COR-L47 (cell line): ENCODE data around the gene PPDPF.

Experiments used
- DNase-seq: peaks from one replicate; lab custom pipeline; 2025; lab: John Stamatoyannopoulos, UW

The PPDPF gene

GRCh38 chr20:63522091-63522868 is 1.7 kb downstream of the PPDPF start:
- no peak for DNase-seq

GRCh38 chr20:63522981-63523611 is 2.5 kb downstream of the PPDPF start:
- no peak for DNase-seq

- DNase-seq = no peak
Measured at GRCh38 chr20:63525185-63525584, 4.6 kb downstream of the PPDPF start.

GRCh38 chr20:63525971-63526370 is 5.4 kb downstream of the PPDPF start:
- no peak for DNase-seq

GRCh38 chr20:63527184-63527583 is 6.6 kb downstream of the PPDPF start:
- no peak for DNase-seq

GRCh38 chr20:63529180-63529860 is 8.8 kb downstream of the PPDPF start:
- no peak for DNase-seq

- DNase-seq = no peak
Measured at GRCh38 chr20:63529861-63530787, 9.6 kb downstream of the PPDPF start.

GRCh38 chr20:63530788-63531160 is 10.2 kb downstream of the PPDPF start:
- DNase-seq = no peak

- no peak for DNase-seq
Measured at GRCh38 chr20:63531686-63532448, 11.3 kb downstream of the PPDPF start.

- DNase-seq = no peak
Measured at GRCh38 chr20:63532449-63532971, 11.9 kb downstream of the PPDPF start.

- DNase-seq = no peak
Measured at GRCh38 chr20:63533388-63533787, 12.8 kb downstream of the PPDPF start.

- DNase-seq = no peak
Measured at GRCh38 chr20:63533871-63534393, 13.4 kb downstream of the PPDPF start.

GRCh38 chr20:63534427-63534830 is 13.9 kb downstream of the PPDPF start:
- DNase-seq = no peak

- no peak for DNase-seq
Measured at GRCh38 chr20:63534831-63535651, 14.5 kb downstream of the PPDPF start.

- DNase-seq = peak; percentile 48
Measured at GRCh38 chr20:63536241-63536977, 15.8 kb downstream of the PPDPF start.

- DNase-seq = no peak
Measured at GRCh38 chr20:63536997-63537524, 16.5 kb downstream of the PPDPF start, which contains the start of gene PTK6. Gene PTK6, minus strand, starts transcription at chr20:63537376. Its CDS starts 62 bp downstream, at chr20:63537314.

GRCh38 chr20:63537525-63538203 is 17.1 kb downstream of the PPDPF start:
- DNase-seq = peak; percentile 63
